IMR-90 (cell line): Measurements from ENCODE around the gene ZNF366. TPM values are rescaled to one million over a fixed set of nuclear protein-coding genes. Genes with fewer than 3 reads are reported as not detected.

ENCODE experiments used
- ATAC-seq: fragments of 200-7000 bp; cut with Tn5 transposase; 2 replicates; pipeline ENCODE4 v1.9.1; 2020; ENCODE audit warnings: low read depth, mild to moderate bottlenecking, moderate library complexity
- BruUV-seq: library from RNA; stranded (reverse); fragments of 400-500 nt; replicated peaks from 2 replicates; lab custom pipeline; 2021; lab: Mats Ljungman, UMichigan
- CTCF ChIA-PET: fragments of 300-600 bp; formaldehyde crosslinking; extraction: SDS; loops from one replicate; lab custom pipeline; 2021; ENCODE audit warnings: antibody characterized with exemption; lab: Yijun Ruan, JAX
- POLR2A ChIA-PET: fragments of 300-600 bp; sonication (Branson Sonifier 250); formaldehyde crosslinking; loops from one replicate; lab custom pipeline; 2022; ENCODE audit warnings: antibody characterized with exemption; ENCODE audit not compliant: unreplicated experiment; lab: Charles Lee
- DNase-seq: peaks from one replicate; pipeline ENCODE4 v3.0.0; 2013
- H2AFZ ChIP-seq: replicated peaks from 2 replicates; pipeline ENCODE3; 2013; ENCODE audit warnings: low read length, mild to moderate bottlenecking; ENCODE audit not compliant: poor library complexity
- H2AK5ac ChIP-seq: 2 replicates; pipeline ENCODE4 v1.6.1; 2013; ENCODE audit warnings: low read depth, low read length, inconsistent platforms
- H2AK9ac ChIP-seq: replicated peaks from 2 replicates; pipeline ENCODE3; 2013; ENCODE audit warnings: mild to moderate bottlenecking, low read depth, low read length, moderate library complexity; ENCODE audit not compliant: poor library complexity
- H2BK120ac ChIP-seq: 2 replicates; pipeline ENCODE4 v1.6.1; 2013; ENCODE audit warnings: low read depth, low read length, inconsistent platforms
- H2BK15ac ChIP-seq: 3 replicates; pipeline ENCODE4 v1.6.1; 2013; ENCODE audit warnings: low read depth, low read length, inconsistent platforms
- H2BK20ac ChIP-seq: 2 replicates; pipeline ENCODE4 v1.6.1; 2013; ENCODE audit warnings: low read depth, mild to moderate bottlenecking, inconsistent platforms, low read length, moderate library complexity
- H2BK5ac ChIP-seq: 2 replicates; pipeline ENCODE4 v1.6.1; 2013; ENCODE audit warnings: mild to moderate bottlenecking, low read depth, low read length, inconsistent platforms; ENCODE audit not compliant: poor library complexity, severe bottlenecking
- H3K14ac ChIP-seq: replicated peaks from 2 replicates; pipeline ENCODE4 v1.6.1; 2013; ENCODE audit warnings: low read depth, low read length, inconsistent platforms
- H3K18ac ChIP-seq: 2 replicates; pipeline ENCODE4 v1.6.1; 2013; ENCODE audit warnings: low read depth, low read length, control low read depth
- H3K23ac ChIP-seq: 2 replicates; pipeline ENCODE4 v1.6.1; 2013; ENCODE audit warnings: low read depth, low read length, inconsistent platforms
- H3K27ac ChIP-seq: 2 replicates; pipeline ENCODE4 v1.5.1; 2013; ENCODE audit warnings: mild to moderate bottlenecking, control low read depth, low read length; ENCODE audit not compliant: insufficient read depth
- H3K27me3 ChIP-seq: 2 replicates; pipeline ENCODE4 v1.6.1; 2013; ENCODE audit warnings: low read length; ENCODE audit not compliant: control insufficient read depth, insufficient read depth
- H3K36me3 ChIP-seq: 2 replicates; pipeline ENCODE4 v1.6.1; 2013; ENCODE audit warnings: low read length, mixed read lengths; ENCODE audit not compliant: control insufficient read depth, insufficient read depth
- H3K4ac ChIP-seq: 2 replicates; pipeline ENCODE4 v1.6.1; 2013; ENCODE audit warnings: low read depth, low read length, inconsistent platforms
- H3K4me1 ChIP-seq: 2 replicates; pipeline ENCODE4 v1.6.1; 2013; ENCODE audit warnings: low read length, mixed read lengths; ENCODE audit not compliant: control insufficient read depth, insufficient read depth
- H3K4me2 ChIP-seq: 2 replicates; pipeline ENCODE4 v1.6.1; 2013; ENCODE audit warnings: low read depth, mild to moderate bottlenecking, control low read depth, low read length, moderate library complexity
- H3K4me3 ChIP-seq: 2 replicates; pipeline ENCODE4 v1.5.1; 2013; ENCODE audit warnings: low read depth, mild to moderate bottlenecking, control low read depth, low read length, moderate library complexity; ENCODE audit not compliant: insufficient read depth
- H3K56ac ChIP-seq: 2 replicates; pipeline ENCODE4 v1.6.1; 2013; ENCODE audit warnings: low read length, inconsistent platforms; ENCODE audit not compliant: insufficient read depth; ENCODE audit errors: extremely low read depth
- H3K79me1 ChIP-seq, 2 experiments: 2 replicates each; pipeline ENCODE4 v1.6.1; 2013; ENCODE audit warnings: low read length in 2 of 2, inconsistent platforms in 1 of 2, low read depth in 1 of 2
- H3K9ac ChIP-seq: 2 replicates; pipeline ENCODE4 v1.6.1; 2013; ENCODE audit warnings: low read depth, low read length, control low read depth
- H3K9me1 ChIP-seq: 2 replicates; pipeline ENCODE4 v1.6.1; 2013; ENCODE audit warnings: low read length, inconsistent platforms; ENCODE audit not compliant: insufficient read depth
- H3K9me3 ChIP-seq: 2 replicates; pipeline ENCODE4 v1.6.1; 2013; ENCODE audit warnings: low read length; ENCODE audit not compliant: control insufficient read depth, insufficient read depth
- H4K20me1 ChIP-seq: 2 replicates; pipeline ENCODE4 v1.6.1; 2013; ENCODE audit warnings: low read length, inconsistent platforms; ENCODE audit not compliant: insufficient read depth
- H4K5ac ChIP-seq: 2 replicates; pipeline ENCODE4 v1.6.1; 2013; ENCODE audit warnings: mild to moderate bottlenecking, low read depth, low read length, control low read depth
- H4K8ac ChIP-seq, 2 experiments: 2 replicates each; pipeline ENCODE4 v1.6.1; 2013; ENCODE audit warnings: low read depth in 2 of 2, low read length in 2 of 2, control low read depth in 1 of 2, inconsistent platforms in 1 of 2
- H4K91ac ChIP-seq: 2 replicates; pipeline ENCODE4 v1.6.1; 2013; ENCODE audit warnings: low read depth, low read length, inconsistent platforms; ENCODE audit not compliant: insufficient read depth
- BHLHE40 ChIP-seq: fragments of 150-350 bp; IDR thresholded peaks from 2 replicates; pipeline ENCODE4 v1.6.1; 2016; ENCODE audit warnings: mild to moderate bottlenecking, low read depth, low read length
- CHD1 ChIP-seq: IDR thresholded peaks from 2 replicates; pipeline ENCODE4 v1.6.1; 2012; ENCODE audit warnings: low read depth, low read length, improper control_type of control experiment
- RCOR1 ChIP-seq: IDR thresholded peaks from 2 replicates; pipeline ENCODE4 v1.6.1; 2012; ENCODE audit warnings: mild to moderate bottlenecking, low read length, improper control_type of control experiment; ENCODE audit not compliant: insufficient replicate concordance
- WGBS, 2 experiments: methylation state at CpG; one replicate each; pipeline versions ENCODE4 v1.1.5 to v1.1.7; 2013; ENCODE audit warnings: missing lambda C conversion rate in 2 of 2; ENCODE audit not compliant: insufficient read length in 1 of 2; ENCODE audit errors: extremely low coverage in 2 of 2; 5-methylcytosine and 5-hydroxymethylcytosine counted together
- dilution Hi-C: fragments of 300-500 bp; cut with HindIII; formaldehyde crosslinking; loops from one replicate; pipeline ENCODE4 v1.14.3; 2018; ENCODE audit warnings: low sequenced_read_pairs; ENCODE audit not compliant: unreplicated experiment
- in situ Hi-C: fragments of 300-500 bp; cut with MboI; formaldehyde crosslinking; loops from 3 replicates; pipeline ENCODE4 v1.14.3; 2019; ENCODE audit warnings: low sequenced_read_pairs, inconsistent platforms, mixed read lengths
- intact Hi-C: fragments of 100-400 bp; cut with micrococcal nuclease; formaldehyde crosslinking; loops from 2 replicates; pipeline ENCODE4 v1.10.0; 2022
- polyA plus RNA-seq, 3 experiments: library from polyadenylated mRNA; depleted of rRNA; stranded (reverse); fragments of >200 nt; gene quantifications; 2 replicates each; pipeline ENCODE4 v1.2.3, GENCODE V29; 2012; ENCODE audit warnings: low replicate concordance in 1 of 3
- total RNA-seq: library from RNA; depleted of rRNA; stranded (reverse); fragments of >200 nt; gene quantifications from 2 replicates; pipeline ENCODE4 v1.2.3, GENCODE V29; 2012
- TF ChIP-seq, protein P1 (sequence below): fragments of 150-350 bp; IDR thresholded peaks from 2 replicates; pipeline ENCODE4 v1.6.1; 2016; ENCODE audit warnings: low read depth, mild to moderate bottlenecking, low read length, moderate library complexity, borderline replicate concordance

The ZNF366 gene
- total and polyA plus RNA-seq, 2 of the 4 experiments (the other 2 are of a cell fraction) = not detected

DNA sequence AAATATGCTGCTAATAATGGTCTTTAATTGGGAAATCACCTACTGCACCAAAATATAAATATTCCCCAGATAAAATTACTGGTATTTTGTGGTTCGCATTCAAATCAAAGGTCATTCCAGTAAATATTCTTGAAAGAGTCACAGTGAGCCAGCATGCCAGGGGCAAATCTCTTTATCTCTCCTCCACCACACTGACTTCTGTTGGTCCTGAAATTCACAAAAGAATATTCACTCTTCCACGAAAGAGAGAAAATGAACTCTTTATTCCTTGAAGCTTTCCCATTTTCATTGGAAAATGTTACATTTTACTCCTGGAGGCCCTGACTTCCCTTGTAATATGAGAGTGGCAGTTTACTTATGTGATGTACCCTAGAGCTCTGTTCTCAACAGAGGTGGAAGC lies 39.7 kb downstream of the ZNF366 start:
- Histone ChIP-seq H2BK5ac (no peak overlapping the region), H2BK15ac (no peak overlapping the region), H3K9me1 (peaks cover 9% of the 10 kb centered on the region; the same call in 1 of the 2 replicates), H3K27me3 (no peaks in the 10 kb centered on the region), H3K4me2 (no peak overlapping the region), H2BK20ac (no peak overlapping the region), H4K91ac (no peak overlapping the region), H3K56ac (no peak overlapping the region), H3K27ac (no peak overlapping the region), H3K4me3 (no peak overlapping the region), H4K8ac (no peak overlapping the region), H4K5ac (no peak overlapping the region), H2AFZ (no peak overlapping the region), H3K9me3 (no peaks in the 10 kb centered on the region), H2BK120ac (no peak overlapping the region), H3K79me1 (no peaks in the 10 kb centered on the region), H3K18ac (no peak overlapping the region), H3K14ac (no peak overlapping the region), H3K36me3 (no peaks in the 10 kb centered on the region), H2AK9ac (no peak overlapping the region), H3K4ac (no peak overlapping the region), H2AK5ac (no peak overlapping the region), H3K4me1 (peaks cover 7% of the 10 kb centered on the region; the same call in 1 of the 2 replicates), H3K23ac (no peak overlapping the region), H3K9ac (no peak overlapping the region), H4K20me1 (no peaks in the 10 kb centered on the region)
- 100% methylated on average over 1 of the region's 2 CpGs; no CpG with 5 or more reads in 1 of the 2 experiments for WGBS, 2 experiments
- intact Hi-C loops (loop anchor here (5.0 kb wide), 1 partner anchor 35 kb away; no protein-coding TSS in a partner anchor), in situ Hi-C loops (no loop called here), dilution Hi-C loops (no loop called here)
- ChIA-PET POLR2A (no interaction called here), CTCF (no interaction called here)
- ATAC-seq (no peak), DNase-seq (no peak)
- BruUV-seq = no TSS peak
- TF ChIP-seq BHLHE40 = no peak
- TF ChIP-seq RCOR1 = no peak
- TF ChIP-seq, protein P1, sequence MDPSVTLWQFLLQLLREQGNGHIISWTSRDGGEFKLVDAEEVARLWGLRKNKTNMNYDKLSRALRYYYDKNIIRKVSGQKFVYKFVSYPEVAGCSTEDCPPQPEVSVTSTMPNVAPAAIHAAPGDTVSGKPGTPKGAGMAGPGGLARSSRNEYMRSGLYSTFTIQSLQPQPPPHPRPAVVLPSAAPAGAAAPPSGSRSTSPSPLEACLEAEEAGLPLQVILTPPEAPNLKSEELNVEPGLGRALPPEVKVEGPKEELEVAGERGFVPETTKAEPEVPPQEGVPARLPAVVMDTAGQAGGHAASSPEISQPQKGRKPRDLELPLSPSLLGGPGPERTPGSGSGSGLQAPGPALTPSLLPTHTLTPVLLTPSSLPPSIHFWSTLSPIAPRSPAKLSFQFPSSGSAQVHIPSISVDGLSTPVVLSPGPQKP = no peak
- no peak for TF ChIP-seq CHD1
